ENCODE measurements around the gene VTI1A. TPM values are rescaled to one million over a fixed set of nuclear protein-coding genes. Genes with fewer than 3 reads are reported as not detected.

VTI1A gene
- total and polyA plus RNA-seq, 4 donors, result 5.5 to 26.9 (median 13.1) TPM

DNA sequence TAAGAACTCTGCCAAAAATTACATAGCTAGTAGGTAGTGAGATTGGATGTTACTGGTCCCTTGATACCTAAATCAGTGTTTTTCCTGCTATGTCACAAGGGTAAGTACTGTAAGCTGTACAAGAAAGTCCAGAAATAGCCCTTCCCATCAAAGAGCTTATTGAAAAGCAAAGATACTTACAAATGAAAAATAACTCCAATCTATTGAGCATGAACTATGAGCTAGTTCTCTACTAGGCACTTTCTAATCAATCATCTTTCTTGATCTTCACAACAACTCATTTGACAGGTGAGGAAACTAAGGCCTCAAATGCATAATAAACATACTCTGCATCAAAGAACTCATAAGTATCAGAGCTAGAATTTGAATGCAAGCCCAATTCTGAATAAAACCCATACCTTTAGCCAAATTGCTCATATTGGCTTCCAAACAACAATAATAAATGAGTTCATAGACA is 253.2 kb downstream of the VTI1A start:
- no peak overlapping the region for H3K27ac ChIP-seq (ENCODE audit: low read depth in 1 of 2, low read length in 2 of 2)
- H3K4me1 ChIP-seq (ENCODE audit: control insufficient read depth in 4 of 4, insufficient read depth in 4 of 4, low read length in 3 of 4), result peaks cover 0 to 3% (median 0%) of the 10 kb centered on the region in 4 donors
- H3K9me3 ChIP-seq (ENCODE audit: control insufficient read depth in 4 of 4, low read length in 3 of 4), result no peaks in the 10 kb centered on the region
- no peak for DNase-seq (ENCODE audit: low spot score)
- H3K27me3 ChIP-seq (ENCODE audit: control insufficient read depth in 4 of 4, insufficient read depth in 4 of 4, low read length in 3 of 4), result no peaks in the 10 kb centered on the region
- no peaks in the 10 kb centered on the region for H3K36me3 ChIP-seq (ENCODE audit: control insufficient read depth in 4 of 4, insufficient read depth in 3 of 4, low read depth in 1 of 4, low read length in 3 of 4)
- no peak overlapping the region for H3K4me3 ChIP-seq (ENCODE audit: low read depth in 1 of 3, low read length in 3 of 3)
- H3K9ac ChIP-seq (ENCODE audit: low read depth in 1 of 2, low read length in 2 of 2), result no peak overlapping the region
- TF ChIP-seq HNF4G (IDR thresholded peaks at IDR 0.05), result no peak
- no peak for TF ChIP-seq SP1 (IDR thresholded peaks at IDR 0.05)
- TF ChIP-seq NR2F2 (IDR thresholded peaks at IDR 0.05), result no peak
- no peak for TF ChIP-seq HNF4A (conservative IDR thresholded peaks at IDR 0.05)
- no peak for TF ChIP-seq RXRA (IDR thresholded peaks at IDR 0.05)
- no peak for TF ChIP-seq GABPA (IDR thresholded peaks at IDR 0.05 in 1 of 2, conservative IDR thresholded peaks at IDR 0.05 in 1 of 2)
- no peak for TF ChIP-seq EGR1 (IDR thresholded peaks at IDR 0.05; ENCODE audit: low read depth in 2 of 2)
- TF ChIP-seq YY1 (IDR thresholded peaks at IDR 0.05), result no peak
- TF ChIP-seq, protein P1, sequence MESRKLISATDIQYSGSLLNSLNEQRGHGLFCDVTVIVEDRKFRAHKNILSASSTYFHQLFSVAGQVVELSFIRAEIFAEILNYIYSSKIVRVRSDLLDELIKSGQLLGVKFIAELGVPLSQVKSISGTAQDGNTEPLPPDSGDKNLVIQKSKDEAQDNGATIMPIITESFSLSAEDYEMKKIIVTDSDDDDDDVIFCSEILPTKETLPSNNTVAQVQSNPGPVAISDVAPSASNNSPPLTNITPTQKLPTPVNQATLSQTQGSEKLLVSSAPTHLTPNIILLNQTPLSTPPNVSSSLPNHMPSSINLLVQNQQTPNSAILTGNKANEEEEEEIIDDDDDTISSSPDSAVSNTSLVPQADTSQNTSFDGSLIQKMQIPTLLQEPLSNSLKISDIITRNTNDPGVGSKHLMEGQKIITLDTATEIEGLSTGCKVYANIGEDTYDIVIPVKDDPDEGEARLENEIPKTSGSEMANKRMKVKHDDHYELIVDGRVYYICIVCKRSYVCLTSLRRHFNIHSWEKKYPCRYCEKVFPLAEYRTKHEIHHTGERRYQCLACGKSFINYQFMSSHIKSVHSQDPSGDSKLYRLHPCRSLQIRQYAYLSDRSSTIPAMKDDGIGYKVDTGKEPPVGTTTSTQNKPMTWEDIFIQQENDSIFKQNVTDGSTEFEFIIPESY (IDR thresholded peaks at IDR 0.05), result no peak
- TF ChIP-seq, protein P2, sequence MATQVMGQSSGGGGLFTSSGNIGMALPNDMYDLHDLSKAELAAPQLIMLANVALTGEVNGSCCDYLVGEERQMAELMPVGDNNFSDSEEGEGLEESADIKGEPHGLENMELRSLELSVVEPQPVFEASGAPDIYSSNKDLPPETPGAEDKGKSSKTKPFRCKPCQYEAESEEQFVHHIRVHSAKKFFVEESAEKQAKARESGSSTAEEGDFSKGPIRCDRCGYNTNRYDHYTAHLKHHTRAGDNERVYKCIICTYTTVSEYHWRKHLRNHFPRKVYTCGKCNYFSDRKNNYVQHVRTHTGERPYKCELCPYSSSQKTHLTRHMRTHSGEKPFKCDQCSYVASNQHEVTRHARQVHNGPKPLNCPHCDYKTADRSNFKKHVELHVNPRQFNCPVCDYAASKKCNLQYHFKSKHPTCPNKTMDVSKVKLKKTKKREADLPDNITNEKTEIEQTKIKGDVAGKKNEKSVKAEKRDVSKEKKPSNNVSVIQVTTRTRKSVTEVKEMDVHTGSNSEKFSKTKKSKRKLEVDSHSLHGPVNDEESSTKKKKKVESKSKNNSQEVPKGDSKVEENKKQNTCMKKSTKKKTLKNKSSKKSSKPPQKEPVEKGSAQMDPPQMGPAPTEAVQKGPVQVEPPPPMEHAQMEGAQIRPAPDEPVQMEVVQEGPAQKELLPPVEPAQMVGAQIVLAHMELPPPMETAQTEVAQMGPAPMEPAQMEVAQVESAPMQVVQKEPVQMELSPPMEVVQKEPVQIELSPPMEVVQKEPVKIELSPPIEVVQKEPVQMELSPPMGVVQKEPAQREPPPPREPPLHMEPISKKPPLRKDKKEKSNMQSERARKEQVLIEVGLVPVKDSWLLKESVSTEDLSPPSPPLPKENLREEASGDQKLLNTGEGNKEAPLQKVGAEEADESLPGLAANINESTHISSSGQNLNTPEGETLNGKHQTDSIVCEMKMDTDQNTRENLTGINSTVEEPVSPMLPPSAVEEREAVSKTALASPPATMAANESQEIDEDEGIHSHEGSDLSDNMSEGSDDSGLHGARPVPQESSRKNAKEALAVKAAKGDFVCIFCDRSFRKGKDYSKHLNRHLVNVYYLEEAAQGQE (IDR thresholded peaks at IDR 0.05), result no peak
- TF ChIP-seq, protein P3, sequence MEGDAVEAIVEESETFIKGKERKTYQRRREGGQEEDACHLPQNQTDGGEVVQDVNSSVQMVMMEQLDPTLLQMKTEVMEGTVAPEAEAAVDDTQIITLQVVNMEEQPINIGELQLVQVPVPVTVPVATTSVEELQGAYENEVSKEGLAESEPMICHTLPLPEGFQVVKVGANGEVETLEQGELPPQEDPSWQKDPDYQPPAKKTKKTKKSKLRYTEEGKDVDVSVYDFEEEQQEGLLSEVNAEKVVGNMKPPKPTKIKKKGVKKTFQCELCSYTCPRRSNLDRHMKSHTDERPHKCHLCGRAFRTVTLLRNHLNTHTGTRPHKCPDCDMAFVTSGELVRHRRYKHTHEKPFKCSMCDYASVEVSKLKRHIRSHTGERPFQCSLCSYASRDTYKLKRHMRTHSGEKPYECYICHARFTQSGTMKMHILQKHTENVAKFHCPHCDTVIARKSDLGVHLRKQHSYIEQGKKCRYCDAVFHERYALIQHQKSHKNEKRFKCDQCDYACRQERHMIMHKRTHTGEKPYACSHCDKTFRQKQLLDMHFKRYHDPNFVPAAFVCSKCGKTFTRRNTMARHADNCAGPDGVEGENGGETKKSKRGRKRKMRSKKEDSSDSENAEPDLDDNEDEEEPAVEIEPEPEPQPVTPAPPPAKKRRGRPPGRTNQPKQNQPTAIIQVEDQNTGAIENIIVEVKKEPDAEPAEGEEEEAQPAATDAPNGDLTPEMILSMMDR (IDR thresholded peaks at IDR 0.05; ENCODE audit: low read depth, low read length, missing input control), result no peak
- TF ChIP-seq, protein P4, sequence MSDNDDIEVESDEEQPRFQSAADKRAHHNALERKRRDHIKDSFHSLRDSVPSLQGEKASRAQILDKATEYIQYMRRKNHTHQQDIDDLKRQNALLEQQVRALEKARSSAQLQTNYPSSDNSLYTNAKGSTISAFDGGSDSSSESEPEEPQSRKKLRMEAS (IDR thresholded peaks at IDR 0.05), result no peak
- no peak for TF ChIP-seq FOXA1 (IDR thresholded peaks at IDR 0.05)
- no peak for TF ChIP-seq FOXA2 (IDR thresholded peaks at IDR 0.05)
- TF ChIP-seq JUND (IDR thresholded peaks at IDR 0.05), result no peak
- TF ChIP-seq, protein P5, sequence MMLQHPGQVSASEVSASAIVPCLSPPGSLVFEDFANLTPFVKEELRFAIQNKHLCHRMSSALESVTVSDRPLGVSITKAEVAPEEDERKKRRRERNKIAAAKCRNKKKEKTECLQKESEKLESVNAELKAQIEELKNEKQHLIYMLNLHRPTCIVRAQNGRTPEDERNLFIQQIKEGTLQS (IDR thresholded peaks at IDR 0.05), result no peak
- no peak for TF ChIP-seq RAD21 (IDR thresholded peaks at IDR 0.05)
- no peak for TF ChIP-seq TAF1 (conservative IDR thresholded peaks at IDR 0.05)

Data from liver (tissue), 9 donors.